Left colon (tissue), 2 donors: ENCODE results near the gene PLAAT2. TPM values are rescaled to one million over a fixed set of nuclear protein-coding genes. Genes with fewer than 3 reads are reported as not detected.
"Not testable (repeated sequence)": the region's sequence is repeated elsewhere in the genome, so short reads cannot be mapped to it uniquely, and the experiment has no call there.

ENCODE experiments used
- ATAC-seq: fragments of 200-7000 bp; cut with Tn5 transposase; one replicate; pipeline ENCODE4 v1.9.1; 2020; ENCODE audit warnings: mild to moderate bottlenecking, moderate library complexity
- DNase-seq, 2 donors: peaks; one replicate each; pipeline ENCODE4 v3.0.0-alpha.2; 2020
- intact Hi-C, 2 donors: fragments of 100-400 bp; cut with DNase I in 1 of 2; cut with micrococcal nuclease in 1 of 2; formaldehyde crosslinking; loops; one replicate each; pipeline versions ENCODE4 v1.11.2 to v1.14.0; 2022; cut with DNase I, micrococcal nuclease
- long read RNA-seq: library from polyadenylated mRNA; unstranded; transcript quantifications from one replicate; pipeline ENCODE4 v2.0.0, GENCODE V29; 2021
- total RNA-seq, 2 donors: library from RNA; stranded (reverse); fragmentation: NEBNext Ultra II Directional; extraction: Animal tissue kit (Norgen Biotek cat#: 25700); gene quantifications; one replicate each; pipeline ENCODE4 v1.2.1, GENCODE V29; 2021
- donor health status: DM: no; HTN: no; CAD: no.
- donor health status: DM: yes; HTN: yes; CAD: no.

Gene PLAAT2
- 10 to 100 TPM in 1 of 2 donors, 1 to 10 TPM in 1; 3.8 to 53.6 TPM for total RNA-seq
- long read RNA-seq, transcript HRASLS2-201 (4 exons, 742 nt), result major isoform, 11 of 14 reads
- long read RNA-seq, partial matches to known transcripts, result 1 of 14 reads
- long read RNA-seq, other reads (novel, unspliced or antisense), result 2 of 14 reads

GRCh38 chr11:63563201-63564055 is at the start of gene PLAAT2:
Gene PLAAT2, minus strand, starts transcription at chr11:63563379. Its CDS starts 55 bp downstream, at chr11:63563324.
- peak; percentile 2 for ATAC-seq
- no peak for DNase-seq
- intact Hi-C loops, result no loop called here

- no peak for DNase-seq
- intact Hi-C loops, result no loop called here
- no peak for ATAC-seq
Measured at GRCh38 chr11:63612181-63612580, 49.0 kb upstream of the PLAAT2 start.

GRCh38 chr11:63611395-63611747 is 48.2 kb upstream of the PLAAT2 start:
- no peak for ATAC-seq
- intact Hi-C loops, result no loop called here
- DNase-seq, result no peak

GRCh38 chr11:63610604-63611394 is 47.6 kb upstream of the PLAAT2 start:
- no peak for DNase-seq
- intact Hi-C loops, result no loop called here
- ATAC-seq, result no peak

- ATAC-seq (no peak), DNase-seq (no peak)
- intact Hi-C loops, result no loop called here
Measured at GRCh38 chr11:63609971-63610580, 46.9 kb upstream of the PLAAT2 start.

GRCh38 chr11:63609536-63609935 is 46.4 kb upstream of the PLAAT2 start:
- ATAC-seq (peak; percentile 91), DNase-seq (peak; percentile 46 to 49)

GRCh38 chr11:63608353-63609345 is 45.5 kb upstream of the PLAAT2 start:
- DNase-seq (no peak), ATAC-seq (no peak)
- intact Hi-C loops, result no loop called here

More at GRCh38 chr11:63609536-63609935, 46.4 kb upstream of the PLAAT2 start:
- intact Hi-C loops, result no loop called here

GRCh38 chr11:63603180-63603518 is 40.0 kb upstream of the PLAAT2 start:
- ATAC-seq (no peak), DNase-seq (no peak)
- intact Hi-C loops, result no loop called here

- ATAC-seq, DNase-seq, intact Hi-C loops: not testable (repeated sequence)
Measured at GRCh38 chr11:63602290-63603179, 39.4 kb upstream of the PLAAT2 start.

GRCh38 chr11:63599211-63600122 is 36.3 kb upstream of the PLAAT2 start:
- intact Hi-C loops, result no loop called here
- DNase-seq (no peak), ATAC-seq (no peak)

GRCh38 chr11:63598556-63598955 is 35.4 kb upstream of the PLAAT2 start:
- DNase-seq (no peak), ATAC-seq (no peak)
- intact Hi-C loops, result no loop called here

- ATAC-seq (no peak), DNase-seq (no peak)
- intact Hi-C loops, result no loop called here
Measured at GRCh38 chr11:63595296-63595695, 32.1 kb upstream of the PLAAT2 start.

- intact Hi-C loops, result no loop called here
- ATAC-seq (peak; percentile 72), DNase-seq (peak in 1 of 2 donors; percentile 30)
Measured at GRCh38 chr11:63592975-63593395, 29.8 kb upstream of the PLAAT2 start.

- DNase-seq (no peak), ATAC-seq (no peak)
- intact Hi-C loops, result no loop called here
Measured at GRCh38 chr11:63590024-63590788, 27.0 kb upstream of the PLAAT2 start.

GRCh38 chr11:63589000-63589399 is 25.8 kb upstream of the PLAAT2 start:
- ATAC-seq, result no peak
- DNase-seq, result no peak
- intact Hi-C loops, result no loop called here
